ENCODE measurements around the gene RNF208.
A peak's percentile ranks its signal among the peaks of the same experiment; 100 is the strongest.
"Not testable (repeated sequence)": the region's sequence is repeated elsewhere in the genome, so short reads cannot be mapped to it uniquely, and the experiment has no call there.

The RNF208 gene, protein sequence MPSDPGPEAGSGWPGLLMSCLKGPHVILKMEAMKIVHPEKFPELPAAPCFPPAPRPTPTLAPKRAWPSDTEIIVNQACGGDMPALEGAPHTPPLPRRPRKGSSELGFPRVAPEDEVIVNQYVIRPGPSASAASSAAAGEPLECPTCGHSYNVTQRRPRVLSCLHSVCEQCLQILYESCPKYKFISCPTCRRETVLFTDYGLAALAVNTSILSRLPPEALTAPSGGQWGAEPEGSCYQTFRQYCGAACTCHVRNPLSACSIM

DNA sequence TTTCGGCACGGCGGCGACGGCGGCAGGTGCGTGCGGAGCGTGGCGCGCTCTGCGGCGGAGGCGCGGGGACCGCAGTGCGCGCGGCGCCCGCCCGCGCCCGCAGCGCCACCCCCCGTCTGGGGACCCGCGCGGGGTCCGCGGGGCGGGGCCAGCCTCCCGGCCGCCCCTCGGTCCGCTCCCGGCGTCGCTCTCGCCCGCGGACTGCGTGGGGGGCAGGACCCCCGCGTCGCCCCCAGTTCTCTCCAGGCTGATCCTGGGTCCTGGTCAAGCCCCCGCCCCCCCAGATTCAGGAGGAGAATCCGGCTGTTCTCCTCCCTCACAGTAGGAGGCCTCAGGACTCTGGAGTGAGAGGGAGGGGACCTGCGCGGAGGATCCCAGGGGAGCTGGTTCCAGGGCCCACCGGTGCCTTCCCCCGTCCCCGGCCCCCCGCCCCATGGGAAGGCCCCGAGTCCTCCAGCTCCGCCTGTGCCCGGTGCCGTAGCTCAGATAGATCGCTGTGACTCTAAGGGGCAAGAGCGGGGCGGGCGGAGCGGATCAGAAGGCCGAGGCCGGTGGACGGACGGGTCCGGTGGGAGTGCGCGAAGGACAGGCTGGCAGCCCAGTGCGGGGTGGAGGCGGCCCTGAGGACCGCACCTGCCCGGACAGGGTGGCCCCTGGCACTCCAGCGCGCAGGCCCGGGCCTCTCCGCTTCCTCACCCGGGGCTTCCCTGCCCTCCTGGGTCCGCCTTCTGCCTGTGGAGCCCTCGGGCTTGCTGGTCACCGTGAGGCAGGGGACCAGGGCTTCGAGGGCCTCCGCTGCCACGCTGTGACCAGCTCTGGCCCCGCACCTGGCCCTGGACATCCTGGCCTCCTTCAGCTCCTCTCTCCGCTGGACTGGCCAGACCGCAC is at the start of gene RNF208:
Gene RNF208 (minus strand): TSS at position 51 of the 888 bp plus-strand sequence. CDS start 1,028 bp downstream, outside the sequence.
- no peak for DNase-seq (ENCODE audit: low read depth in 2 of 2, low spot score in 1 of 2)

DNA sequence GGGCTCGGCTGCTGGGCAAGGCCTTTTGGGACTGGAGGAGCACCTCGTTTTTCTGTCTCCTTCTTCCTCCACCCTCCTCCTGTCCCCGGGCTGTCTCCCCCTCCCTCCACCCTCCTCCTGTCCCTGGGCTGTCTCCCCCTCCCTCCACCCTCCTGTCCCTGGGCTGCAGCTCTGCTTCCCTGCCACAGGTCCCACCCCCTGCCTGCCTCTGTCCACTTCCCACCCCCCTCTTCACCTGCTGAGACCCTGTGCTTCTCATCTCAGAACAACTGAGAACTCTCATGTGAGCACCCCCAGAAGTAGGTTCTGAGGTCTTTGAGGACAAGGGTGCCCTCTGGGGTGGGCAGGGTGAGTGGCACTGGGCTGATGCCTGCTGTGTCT is 49.6 kb upstream of the RNF208 start:
- DNase-seq (ENCODE audit: low read depth in 2 of 2, low spot score in 1 of 2): no peak

DNA sequence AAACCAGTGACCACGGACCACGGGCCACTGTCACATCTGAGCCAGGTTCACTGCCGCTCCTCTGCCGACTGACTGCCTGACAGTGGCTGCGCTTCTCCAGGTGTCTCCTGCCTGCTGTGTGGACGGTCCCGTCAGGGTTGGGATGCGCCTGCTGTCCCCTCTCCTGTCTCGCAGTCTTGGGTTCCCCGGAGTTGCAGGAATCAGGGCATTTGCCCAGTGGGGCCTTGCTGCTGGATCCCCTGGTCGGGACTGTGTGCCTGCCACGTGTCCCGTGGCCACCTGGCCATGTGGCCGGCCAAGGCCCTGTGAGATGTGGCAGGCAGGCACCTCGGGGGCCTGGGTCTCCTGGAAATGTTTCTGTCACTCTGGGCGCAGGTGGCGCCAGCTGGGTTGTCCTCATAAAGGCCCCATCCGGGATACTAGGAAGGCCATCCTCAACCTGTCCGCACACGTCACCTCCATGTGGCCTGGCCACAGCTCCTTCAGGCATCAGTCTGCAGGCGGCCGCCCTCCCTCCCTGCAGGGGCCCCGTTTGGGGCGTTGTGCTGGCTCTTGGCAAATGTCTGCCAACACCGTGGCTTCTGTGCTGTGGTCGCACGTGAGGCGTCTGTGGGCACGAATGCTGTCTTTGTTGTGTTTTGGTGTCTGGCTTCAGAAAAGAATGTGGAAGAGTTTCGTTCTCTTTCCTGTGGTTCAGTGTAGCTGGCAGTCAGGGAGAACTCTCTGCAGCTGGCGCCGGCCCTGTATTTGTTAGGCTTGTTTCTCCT is 49.1 kb upstream of the RNF208 start:
- DNase-seq (ENCODE audit: low read depth in 2 of 2, low spot score in 1 of 2): no peak

DNA sequence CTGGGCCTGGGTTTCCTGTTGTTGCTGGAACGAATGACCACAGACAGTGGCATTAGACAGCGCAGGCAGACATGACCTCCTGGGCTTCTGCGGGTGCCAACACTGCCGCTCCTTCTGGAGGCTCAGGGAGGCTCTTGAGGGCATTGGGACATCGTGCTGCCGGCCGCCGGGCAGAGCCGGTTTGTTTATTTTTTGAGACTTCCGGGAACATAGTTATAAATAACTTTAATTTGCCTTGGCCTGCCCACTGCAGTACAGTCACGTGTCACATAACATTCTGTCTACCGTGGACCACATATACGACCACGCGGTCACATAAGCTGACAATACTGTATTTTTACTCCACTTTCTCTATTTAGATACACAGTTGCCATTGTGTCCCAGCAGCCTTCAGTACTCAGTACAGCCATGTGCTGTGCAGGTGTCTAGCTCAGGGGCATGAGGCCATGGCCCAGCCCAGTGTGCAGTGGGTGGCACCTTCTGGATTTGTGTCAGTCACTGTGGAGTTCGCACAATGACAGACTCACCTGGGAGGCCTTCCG is 47.3 kb upstream of the RNF208 start:
- no peak for DNase-seq (ENCODE audit: low read depth in 2 of 2, low spot score in 1 of 2)

DNA sequence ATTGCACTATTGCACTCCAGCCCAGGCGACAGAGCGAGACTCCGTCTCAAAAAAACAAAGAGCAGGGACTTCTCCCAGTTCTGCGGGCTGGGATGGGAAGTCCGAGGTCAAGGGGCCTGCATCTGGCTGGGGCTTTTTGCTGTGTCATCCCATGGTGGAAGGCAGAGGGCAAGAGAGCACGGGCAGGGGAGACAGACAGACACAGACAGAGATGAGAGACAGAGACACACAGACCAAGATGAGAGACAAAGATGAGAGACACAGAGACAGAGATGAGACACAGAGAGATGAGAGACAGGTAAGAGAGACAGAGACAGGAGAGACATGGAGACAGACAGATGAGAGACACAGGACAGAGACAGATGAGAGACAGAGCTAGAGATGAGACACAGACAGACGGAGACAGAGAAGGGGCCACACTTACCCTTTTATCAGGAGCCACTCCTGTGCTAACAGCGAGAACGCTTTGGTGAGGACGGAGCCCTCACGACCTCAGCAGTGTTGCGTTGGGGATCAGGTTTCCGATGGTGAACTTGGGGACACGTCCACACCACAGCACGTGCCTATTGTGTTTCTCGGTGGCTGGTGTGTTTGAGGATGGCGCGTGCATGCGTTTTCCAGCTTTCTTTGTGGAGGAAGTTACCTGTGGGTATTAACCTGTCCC is 46.6 kb upstream of the RNF208 start:
- DNase-seq (ENCODE audit: low read depth in 2 of 2, low spot score in 1 of 2): no peak

DNA sequence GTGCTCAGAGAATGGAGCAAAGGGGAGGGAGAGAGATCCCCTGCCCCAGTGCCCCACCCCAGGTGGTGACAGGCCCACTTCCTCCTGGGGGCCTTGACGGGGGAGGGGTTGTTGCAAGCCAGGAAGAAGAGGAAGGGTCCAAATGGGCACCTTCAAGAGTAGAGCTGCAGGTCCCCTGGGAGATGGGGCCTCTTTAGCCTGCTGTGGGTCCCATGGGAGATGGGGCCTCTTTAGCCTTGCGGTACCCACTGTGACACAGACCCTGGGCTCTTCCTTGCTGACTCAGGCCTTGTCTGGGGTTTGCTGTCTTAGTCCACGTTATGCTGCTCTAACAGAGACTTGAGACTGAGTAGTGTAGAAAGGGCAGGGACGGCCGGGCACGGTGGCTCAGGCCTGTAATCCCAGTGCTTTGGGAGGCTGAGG is 45.9 kb upstream of the RNF208 start:
- DNase-seq (ENCODE audit: low read depth in 2 of 2, low spot score in 1 of 2): no peak

DNA sequence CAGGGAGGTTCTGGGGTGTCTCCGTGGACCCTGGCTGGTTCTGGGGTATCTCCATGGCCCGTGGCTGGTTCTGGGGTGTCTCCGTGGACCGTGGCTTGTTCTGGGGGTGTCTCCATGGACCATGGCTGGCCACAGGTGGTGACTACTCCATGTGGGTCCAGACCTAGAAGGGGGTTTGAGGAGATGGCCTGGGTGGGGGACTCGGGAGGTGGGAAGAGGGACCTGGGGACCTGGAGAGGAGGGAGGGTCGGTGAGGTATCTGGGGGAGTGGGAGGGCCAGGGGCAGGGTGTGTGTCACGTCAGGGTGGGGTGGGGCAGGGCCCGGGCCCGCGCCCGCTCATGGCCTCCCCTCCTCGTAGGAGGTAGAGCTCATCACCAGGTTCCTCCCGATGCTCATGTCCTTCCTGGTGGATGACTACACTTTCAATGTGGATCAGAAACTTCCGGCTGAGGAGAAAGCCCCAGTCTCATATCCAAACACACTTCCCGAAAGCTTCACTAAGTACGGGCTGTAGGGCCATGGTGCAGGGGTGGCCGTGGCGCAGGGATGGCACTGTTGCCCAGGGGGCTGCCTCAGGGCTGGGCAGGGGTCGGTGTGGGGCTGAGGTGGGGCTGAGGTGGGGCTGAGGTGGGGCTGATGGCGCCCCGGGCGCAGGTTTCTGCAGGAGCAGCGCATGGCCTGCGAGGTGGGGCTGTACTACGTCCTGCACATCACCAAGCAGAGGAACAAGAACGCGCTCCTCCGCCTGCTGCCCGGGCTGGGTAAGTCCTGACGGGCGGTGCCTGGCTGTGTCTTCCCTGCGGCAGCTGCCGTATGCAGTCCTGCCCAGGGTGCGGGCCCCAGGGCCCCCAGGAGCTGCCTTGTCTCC is 44.8 kb upstream of the RNF208 start:
- DNase-seq (ENCODE audit: low read depth in 2 of 2, low spot score in 1 of 2): no peak

DNA sequence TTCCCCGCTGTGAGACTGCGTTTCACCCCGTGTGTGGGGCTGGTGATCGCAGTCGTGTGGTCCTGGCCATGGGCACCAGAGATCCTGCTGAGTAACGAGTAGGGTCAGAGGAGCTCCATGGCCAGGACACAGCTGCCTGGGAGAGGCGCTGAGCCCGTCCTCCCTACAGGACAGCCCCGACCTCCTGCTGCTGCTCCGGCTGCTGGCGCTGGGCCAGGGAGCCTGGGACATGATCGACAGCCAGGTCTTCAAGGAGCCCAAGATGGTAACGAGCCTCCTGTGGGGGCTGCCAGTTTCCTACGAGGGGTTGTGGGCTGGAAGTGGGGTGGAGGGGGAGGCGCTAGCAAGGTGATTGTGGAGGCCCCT is 44.1 kb upstream of the RNF208 start:
- no peak for DNase-seq (ENCODE audit: low read depth in 2 of 2, low spot score in 1 of 2)

DNA sequence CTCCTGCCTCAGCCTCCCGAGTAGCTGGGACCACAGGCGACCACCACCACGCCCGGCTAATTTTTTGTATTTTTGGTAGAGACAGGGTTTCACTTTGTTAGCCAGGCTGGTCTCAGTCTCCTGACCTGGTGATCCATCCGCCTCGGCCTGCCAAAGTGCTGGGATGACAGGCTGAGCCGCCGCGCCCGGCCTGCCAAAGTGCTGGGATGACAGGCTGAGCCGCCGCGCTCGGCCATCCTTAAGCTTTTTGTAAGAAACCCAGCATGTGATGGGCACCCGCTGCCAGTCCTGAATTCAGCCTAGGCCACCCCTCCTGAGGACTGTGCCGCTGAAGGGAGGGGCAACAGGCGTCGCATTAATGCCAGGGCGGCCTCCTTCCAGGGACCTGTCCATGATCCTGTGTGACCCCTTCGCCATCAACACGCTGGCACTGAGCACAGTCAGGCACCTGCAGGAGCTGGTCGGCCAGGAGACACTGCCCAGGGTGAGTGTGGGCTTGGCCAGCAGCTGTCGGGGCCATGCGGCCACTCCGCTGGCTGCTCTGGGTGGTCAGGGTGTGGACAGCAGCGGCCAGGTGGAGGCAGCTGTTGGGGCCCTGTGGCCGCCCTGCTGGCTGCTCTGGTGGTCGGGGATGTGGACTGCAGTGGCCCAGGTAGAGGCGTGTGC is 43.6 kb upstream of the RNF208 start:
- no peak for DNase-seq (ENCODE audit: low read depth in 2 of 2, low spot score in 1 of 2)

DNA sequence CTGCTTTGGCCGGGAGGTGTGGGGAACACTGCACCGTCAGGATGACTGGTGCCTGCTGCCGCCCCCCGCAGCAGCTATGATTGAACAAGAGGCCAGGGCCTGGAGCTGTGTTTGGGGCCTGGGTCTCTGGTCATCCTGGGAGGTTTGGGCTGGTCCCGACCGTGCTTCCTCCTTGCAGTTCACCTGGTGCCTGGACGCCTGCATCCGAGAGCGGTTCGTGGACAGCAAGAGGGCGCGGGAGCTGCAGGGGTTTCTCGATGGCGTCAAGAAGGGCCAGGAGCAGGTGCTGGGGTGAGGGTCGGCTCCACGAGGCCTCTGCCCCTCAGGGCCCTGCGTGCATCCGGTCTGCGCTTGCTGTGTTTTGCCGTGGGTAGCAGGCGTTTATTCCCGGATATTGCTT is 42.0 kb upstream of the RNF208 start:
- no peak for DNase-seq (ENCODE audit: low read depth in 2 of 2, low spot score in 1 of 2)

DNA sequence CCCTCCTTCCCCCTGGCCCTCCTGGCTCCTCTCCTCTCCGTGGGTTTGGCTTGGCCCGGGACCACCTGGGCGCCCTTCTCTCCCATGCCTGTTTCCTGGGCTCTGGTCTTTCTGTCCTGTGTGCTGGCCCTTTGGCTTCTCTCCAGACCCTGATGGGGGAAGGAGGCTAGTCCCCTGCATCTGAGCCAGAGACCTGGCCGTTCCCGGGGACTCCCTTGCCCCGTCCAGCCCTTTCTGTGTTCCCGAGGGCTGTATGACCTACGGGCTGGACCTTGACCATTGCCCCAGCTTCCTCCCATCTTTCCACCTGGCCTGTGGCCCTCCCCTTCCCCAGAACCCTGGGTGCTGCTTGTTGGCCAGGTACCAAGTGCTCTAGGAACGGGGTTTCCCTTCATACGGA is 41.5 kb upstream of the RNF208 start:
- no peak for DNase-seq (ENCODE audit: low read depth in 2 of 2, low spot score in 1 of 2)

DNA sequence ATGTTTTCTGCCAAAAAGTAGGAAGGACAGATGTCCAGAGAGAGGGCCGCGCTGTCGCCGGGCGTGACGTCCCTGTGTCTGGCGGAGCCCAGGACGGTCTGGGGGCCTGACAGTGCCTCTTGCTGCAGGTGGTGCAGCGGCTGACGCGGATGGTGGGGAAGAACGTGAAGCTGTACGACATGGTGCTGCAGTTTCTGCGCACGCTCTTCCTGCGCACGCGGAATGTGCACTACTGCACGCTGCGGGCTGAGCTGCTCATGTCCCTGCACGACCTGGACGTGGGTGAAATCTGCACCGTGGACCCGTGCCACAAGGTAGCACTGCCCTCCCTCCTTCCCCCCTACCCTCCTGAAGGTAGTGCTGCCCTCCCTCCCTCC is 40.9 kb upstream of the RNF208 start:
- no peak for DNase-seq (ENCODE audit: low read depth in 2 of 2, low spot score in 1 of 2)

DNA sequence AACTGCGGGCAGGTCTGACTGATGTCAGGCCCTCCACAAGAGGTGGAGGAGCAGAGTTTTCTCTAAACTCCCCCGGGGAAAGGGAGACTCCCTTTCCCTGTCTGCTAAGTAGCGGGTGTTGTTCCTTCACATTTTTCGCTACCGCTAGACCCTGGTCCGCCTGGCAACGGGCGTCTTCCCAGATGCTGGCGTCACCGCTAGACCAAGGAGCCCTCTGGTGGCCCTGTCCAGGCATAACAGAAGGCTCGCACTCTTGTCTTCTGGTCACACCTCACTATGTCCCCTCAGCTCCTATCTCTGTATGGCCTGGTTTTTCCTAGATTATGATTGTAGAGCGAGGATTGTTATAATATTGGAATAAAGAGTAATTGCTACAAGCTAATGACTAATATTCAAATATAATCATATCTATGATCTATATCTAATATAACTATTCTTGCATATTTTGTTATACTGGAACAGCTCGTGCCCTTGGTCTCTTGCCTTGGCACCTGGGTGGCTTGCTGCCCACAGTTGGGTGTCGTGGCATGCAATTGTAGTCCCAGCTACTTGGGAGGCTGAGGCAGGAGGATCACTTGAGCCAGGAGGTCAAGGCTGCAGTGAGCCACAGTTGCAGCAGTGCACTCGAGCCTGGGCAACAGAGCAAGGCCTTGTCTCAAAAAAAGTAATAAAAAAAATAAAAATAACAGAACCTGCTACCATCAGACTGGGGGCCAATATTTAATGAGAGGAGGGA is 40.3 kb upstream of the RNF208 start:
- DNase-seq (ENCODE audit: low read depth in 2 of 2, low spot score in 1 of 2): not testable (repeated sequence)

DNA sequence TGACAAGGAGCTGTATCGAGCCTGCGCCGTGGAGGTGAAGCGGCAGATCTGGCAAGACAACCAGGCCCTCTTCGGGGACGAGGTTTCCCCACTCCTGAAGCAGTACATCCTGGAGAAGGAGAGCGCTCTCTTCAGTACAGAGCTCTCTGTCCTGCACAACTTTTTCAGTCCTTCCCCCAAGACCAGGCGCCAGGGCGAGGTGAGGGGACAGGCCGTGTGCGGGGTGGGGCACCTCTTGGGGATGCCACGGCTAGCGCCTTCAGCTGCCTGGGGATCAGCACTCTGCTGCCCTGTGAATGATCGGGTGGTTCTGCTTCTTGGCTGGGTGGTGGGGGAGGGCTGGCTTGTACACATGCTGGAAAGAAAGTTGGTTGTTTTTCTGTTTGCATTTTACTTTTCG is 34.8 kb upstream of the RNF208 start:
- no peak for DNase-seq (ENCODE audit: low read depth in 2 of 2, low spot score in 1 of 2)

DNA sequence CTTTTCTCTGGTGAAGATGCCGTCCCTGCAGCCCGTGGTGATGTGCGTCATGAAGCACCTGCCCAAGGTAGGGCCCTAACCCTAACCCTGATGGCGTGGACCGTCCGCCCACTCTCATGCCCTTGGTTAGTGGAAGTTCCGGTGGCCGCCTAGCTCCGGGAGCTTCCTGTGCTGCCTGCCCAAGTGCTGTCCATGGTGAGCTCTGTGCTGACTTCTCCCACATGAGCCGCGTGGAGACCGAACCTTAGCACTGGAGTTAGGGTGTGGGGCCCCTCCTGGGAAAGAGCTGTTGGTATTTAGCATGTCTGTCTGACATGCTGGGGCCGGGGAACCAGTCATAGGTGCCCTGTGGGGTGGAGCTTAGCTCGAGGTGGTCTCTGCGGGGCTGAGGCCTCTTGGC is 34.3 kb upstream of the RNF208 start:
- no peak for DNase-seq (ENCODE audit: low read depth in 2 of 2, low spot score in 1 of 2)

DNA sequence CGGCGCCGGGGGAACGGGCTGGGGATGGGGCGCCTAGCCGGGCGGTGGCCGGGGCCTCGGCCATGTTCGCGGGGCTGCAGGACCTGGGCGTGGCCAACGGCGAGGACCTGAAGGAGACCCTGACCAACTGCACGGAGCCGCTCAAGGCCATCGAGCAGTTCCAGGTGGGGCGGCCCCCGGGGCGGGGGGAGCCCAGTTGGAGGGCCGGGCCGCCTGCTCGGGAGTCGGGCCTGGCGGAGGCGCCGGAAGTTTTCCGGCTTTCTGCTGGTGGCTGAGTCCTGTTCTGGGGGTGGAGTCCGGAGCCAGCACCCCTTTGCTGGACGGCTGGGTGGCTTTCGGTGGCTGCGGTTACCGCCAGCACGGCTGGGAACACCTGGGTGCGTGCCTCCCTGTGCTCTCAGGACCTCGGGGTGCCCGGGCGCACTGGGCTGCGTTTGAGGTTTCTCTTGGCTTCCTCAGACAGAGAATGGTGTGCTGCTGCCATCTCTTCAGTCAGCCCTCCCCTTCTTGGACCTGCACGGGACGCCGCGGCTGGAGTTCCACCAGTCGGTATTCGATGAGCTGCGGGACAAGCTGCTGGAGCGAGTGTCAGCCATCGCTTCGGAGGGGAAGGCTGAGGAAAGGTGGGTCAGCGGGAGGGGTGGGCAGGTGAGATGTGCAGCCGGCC is 33.5 kb upstream of the RNF208 start:
- DNase-seq (ENCODE audit: low read depth in 2 of 2, low spot score in 1 of 2): no peak

DNA sequence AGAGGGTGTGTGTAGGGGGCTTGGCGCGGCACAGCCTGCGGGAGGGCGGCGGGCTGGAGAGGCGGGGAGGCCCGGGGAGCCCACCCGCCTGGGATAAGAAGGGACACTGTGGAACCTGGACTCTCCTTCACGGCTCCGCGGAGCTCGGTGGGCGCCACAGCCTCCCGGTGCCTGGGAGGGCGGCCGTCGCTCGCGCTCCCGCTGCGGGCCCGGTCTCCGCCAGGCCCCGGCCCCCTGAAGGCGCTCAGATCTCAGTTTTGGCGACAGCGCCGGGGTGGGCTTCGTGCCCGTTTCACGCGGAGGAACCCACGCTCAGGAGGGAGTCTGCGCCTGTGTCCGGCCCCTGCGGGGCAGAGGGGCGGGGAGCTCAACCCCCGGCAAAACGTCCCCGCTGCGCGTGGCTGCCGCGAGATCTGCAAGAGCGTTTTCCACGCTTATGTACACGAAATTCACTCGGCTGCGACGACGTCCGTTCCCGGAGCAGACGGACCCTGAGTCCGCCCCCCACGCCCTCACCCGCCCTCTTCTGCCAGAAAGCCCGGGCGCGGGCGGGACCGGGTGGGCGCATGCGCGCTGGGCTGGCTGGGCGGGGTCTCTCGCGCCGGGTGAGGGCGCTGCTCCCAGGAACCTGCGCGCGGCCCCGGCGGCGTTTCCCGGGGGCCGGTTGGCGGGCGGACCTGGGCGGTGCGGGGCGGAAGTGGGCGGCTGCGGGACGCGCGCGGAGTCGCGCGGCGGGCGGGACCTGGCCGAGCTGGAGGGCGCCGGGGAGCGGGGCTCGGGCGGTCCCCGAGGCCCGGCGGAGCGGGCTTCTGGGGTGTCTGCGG is 32.8 kb upstream of the RNF208 start, which contains the start of gene NELFB:
Gene NELFB (plus strand): TSS at position 704 of the 824 bp plus-strand sequence.
- DNase-seq (ENCODE audit: low read depth in 2 of 2, low spot score in 1 of 2): peak; percentile 94 to 96
